Loucy (cell line): Measurements from ENCODE around the gene TMEM269.

Experiments used
- H2AFZ ChIP-seq: fragments of 200-600 bp; sonication (generic); 2 replicates; pipeline ENCODE4 v1.6.0; 2016; ENCODE audit warnings: antibody characterized with exemption, mild to moderate bottlenecking, low read length, moderate library complexity
- H3F3A ChIP-seq: fragments of 200-600 bp; 2 replicates; pipeline ENCODE4 v1.6.0; 2016; ENCODE audit warnings: antibody characterized with exemption, low read depth, mild to moderate bottlenecking
- H3K27me3 ChIP-seq: fragments of 200-600 bp; sonication (generic); 2 replicates; pipeline ENCODE4 v1.6.1; 2014; ENCODE audit warnings: low read length, mild to moderate bottlenecking; ENCODE audit not compliant: insufficient read depth, poor library complexity, severe bottlenecking
- H3K36me3 ChIP-seq: fragments of 200-600 bp; sonication (generic); 2 replicates; pipeline ENCODE4 v1.6.1; 2016; ENCODE audit warnings: low read length; ENCODE audit not compliant: insufficient read depth
- H3K4me1 ChIP-seq: fragments of 200-600 bp; sonication (generic); 2 replicates; pipeline ENCODE4 v1.5.1; 2014; ENCODE audit warnings: low read length, mild to moderate bottlenecking; ENCODE audit not compliant: insufficient read depth, poor library complexity, severe bottlenecking
- H3K4me2 ChIP-seq: fragments of 200-600 bp; sonication (generic); 2 replicates; pipeline ENCODE4 v1.6.0; 2014; ENCODE audit warnings: antibody characterized with exemption, low read length, low read depth, mild to moderate bottlenecking; ENCODE audit not compliant: poor library complexity, severe bottlenecking
- H3K4me3 ChIP-seq: fragments of 200-600 bp; sonication (generic); 2 replicates; pipeline ENCODE4 v1.5.1; 2014; ENCODE audit warnings: low read length, mild to moderate bottlenecking, mixed read lengths; ENCODE audit not compliant: poor library complexity, severe bottlenecking
- H3K79me2 ChIP-seq: fragments of 200-600 bp; sonication (generic); 2 replicates; pipeline ENCODE4 v1.6.1; 2014; ENCODE audit warnings: low read length; ENCODE audit not compliant: insufficient read depth
- H3K9ac ChIP-seq: fragments of 200-600 bp; sonication (generic); 2 replicates; pipeline ENCODE4 v1.6.0; 2014; ENCODE audit warnings: mild to moderate bottlenecking, low read depth, low read length, moderate library complexity; ENCODE audit not compliant: poor library complexity, severe bottlenecking
- H3K9me2 ChIP-seq: fragments of 200-600 bp; sonication (generic); replicated peaks from 2 replicates; pipeline ENCODE4 v1.6.1; 2016; ENCODE audit warnings: low read depth, low read length, mixed read lengths
- H3K9me3 ChIP-seq: fragments of 200-600 bp; sonication (generic); 2 replicates; pipeline ENCODE4 v1.6.1; 2014; ENCODE audit warnings: mild to moderate bottlenecking, antibody characterized with exemption, low read length, low read depth; ENCODE audit not compliant: insufficient read depth
- H4K20me1 ChIP-seq: fragments of 200-600 bp; sonication (generic); 2 replicates; pipeline ENCODE4 v1.6.0; 2014; ENCODE audit warnings: antibody characterized with exemption, low read length, mild to moderate bottlenecking; ENCODE audit not compliant: insufficient read depth, poor library complexity, severe bottlenecking
- CTCF ChIP-seq: fragments of 200-600 bp; sonication (generic); conservative IDR thresholded peaks from 2 replicates; pipeline ENCODE4 v1.5.1; 2014; ENCODE audit warnings: mild to moderate bottlenecking, antibody characterized with exemption, low read length
- EZH2phosphoT487 ChIP-seq: fragments of 200-600 bp; IDR thresholded peaks from 2 replicates; pipeline ENCODE4 v1.6.1; 2018; ENCODE audit warnings: antibody characterized with exemption, mild to moderate bottlenecking, moderate library complexity, borderline replicate concordance

Gene TMEM269

GRCh38 chr1:42834803-42835202 is 50.0 kb downstream of the TMEM269 start:
- no peaks in the 10 kb centered on the region for H3K4me1 ChIP-seq
- TF ChIP-seq EZH2phosphoT487 (no peak), CTCF (no peak)
- H3K4me2 ChIP-seq = no peak overlapping the region
- H3K9me2 ChIP-seq = no peaks in the 10 kb centered on the region
- H3K9me3 ChIP-seq = no peaks in the 10 kb centered on the region
- H3K9ac ChIP-seq = no peak overlapping the region
- H3K4me3 ChIP-seq = no peak overlapping the region
- H4K20me1 ChIP-seq = no peaks in the 10 kb centered on the region
- H3K79me2 ChIP-seq = no peaks in the 10 kb centered on the region
- no peak overlapping the region for H2AFZ ChIP-seq
- no peaks in the 10 kb centered on the region for H3K36me3 ChIP-seq
- H3K27me3 ChIP-seq = no peaks in the 10 kb centered on the region
- H3F3A ChIP-seq = no peaks in the 10 kb centered on the region

GRCh38 chr1:42835422-42835821 is 50.6 kb downstream of the TMEM269 start:
- Histone ChIP-seq H3K9me3 (no peaks in the 10 kb centered on the region), H3K9me2 (no peaks in the 10 kb centered on the region), H4K20me1 (no peaks in the 10 kb centered on the region), H3K79me2 (no peaks in the 10 kb centered on the region), H3F3A (no peaks in the 10 kb centered on the region), H3K4me3 (no peak overlapping the region), H3K4me2 (no peak overlapping the region), H3K4me1 (no peaks in the 10 kb centered on the region), H2AFZ (no peak overlapping the region), H3K9ac (no peak overlapping the region), H3K27me3 (no peaks in the 10 kb centered on the region), H3K36me3 (no peaks in the 10 kb centered on the region)
- TF ChIP-seq CTCF (no peak), EZH2phosphoT487 (no peak)

- Histone ChIP-seq H3K4me1 (no peaks in the 10 kb centered on the region), H3K36me3 (no peaks in the 10 kb centered on the region)
- TF ChIP-seq CTCF (no peak), EZH2phosphoT487 (no peak)
Measured at GRCh38 chr1:42837709-42838108, 52.9 kb downstream of the TMEM269 start.

More at GRCh38 chr1:42837709-42838108, 52.9 kb downstream of the TMEM269 start:
- no peaks in the 10 kb centered on the region for H3F3A ChIP-seq
- no peaks in the 10 kb centered on the region for H3K79me2 ChIP-seq
- no peaks in the 10 kb centered on the region for H3K9me3 ChIP-seq
- no peaks in the 10 kb centered on the region for H3K9me2 ChIP-seq
- H3K9ac ChIP-seq = no peak overlapping the region
- H2AFZ ChIP-seq = no peak overlapping the region
- H3K4me3 ChIP-seq = no peak overlapping the region
- H3K4me2 ChIP-seq = no peak overlapping the region
- H4K20me1 ChIP-seq = no peaks in the 10 kb centered on the region
- H3K27me3 ChIP-seq = no peaks in the 10 kb centered on the region
